HepG2 (cell line): ENCODE measurements around the gene STX8. TPM values are rescaled to one million over a fixed set of nuclear protein-coding genes. Genes with fewer than 3 reads are reported as not detected.

Source experiments
- ATAC-seq: fragments of 200-7000 bp; cut with Tn5 transposase; 3 replicates; pipeline ENCODE4 v1.9.1; 2020; ENCODE audit warnings: mild to moderate bottlenecking, moderate library complexity
- BruUV-seq: library from RNA; stranded (reverse); fragments of 400-500 nt; replicated peaks from 2 replicates; lab custom pipeline; 2021; lab: Mats Ljungman, UMichigan
- CTCF ChIA-PET: fragments of 300-600 bp; formaldehyde crosslinking; extraction: SDS; loops from one replicate; lab custom pipeline; 2021; ENCODE audit warnings: low total read pairs, inconsistent platforms, low intra/inter-chr PET ratio; lab: Yijun Ruan, JAX
- POLR2A ChIA-PET: fragments of 350-600 bp; sonication (Branson Sonifier 250); formaldehyde crosslinking; loops from one replicate; lab custom pipeline; 2020; ENCODE audit warnings: antibody characterized with exemption, inconsistent platforms; lab: Yijun Ruan, JAX
- DNase-seq: peaks from one replicate; pipeline ENCODE4 v3.0.0-alpha.2; 2015; ENCODE audit warnings: low spot score
- FAIRE-seq: peaks from 3 replicates; lab custom pipeline; 2011; peaks lifted over from hg19 to GRCh38; lab: Jason Lieb, UNC
- H2AFZ ChIP-seq: one replicate; pipeline ENCODE4 v1.6.1; 2011; ENCODE audit warnings: low read length, inconsistent platforms
- H3K27ac ChIP-seq: fragments of 300-600 bp; 3 replicates; pipeline ENCODE4 v1.8.0; 2011; ENCODE audit warnings: mixed run types, mild to moderate bottlenecking, mixed read lengths, low read length, inconsistent platforms; ENCODE audit not compliant: insufficient read depth; ENCODE audit errors: extremely low read length
- H3K27me3 ChIP-seq, 2 experiments: fragments of 200-600 bp in 1 of 2; 2 replicates in 1 of 2; 3 replicates in 1 of 2; pipeline versions ENCODE4 v1.6.0 to v1.8.0; 2011; ENCODE audit warnings: low read length in 2 of 2, mild to moderate bottlenecking in 2 of 2, moderate library complexity in 2 of 2, inconsistent platforms in 1 of 2; ENCODE audit not compliant: insufficient read depth in 2 of 2, control insufficient read depth in 1 of 2
- H3K36me3 ChIP-seq, 2 experiments: fragments of 200-600 bp in 1 of 2; replicated peaks in 1 of 2; 2 replicates in 1 of 2; 3 replicates in 1 of 2; pipeline versions ENCODE4 v1.5.1 to v1.8.0; 2011; ENCODE audit warnings: low read length in 2 of 2, inconsistent platforms in 1 of 2; ENCODE audit not compliant: insufficient read depth in 2 of 2, control insufficient read depth in 1 of 2
- H3K4me1 ChIP-seq: 2 replicates; pipeline ENCODE4 v1.5.1; 2012; ENCODE audit warnings: low read length, inconsistent platforms; ENCODE audit not compliant: insufficient read depth
- H3K4me2 ChIP-seq: 2 replicates; pipeline ENCODE4 v1.6.0; 2011; ENCODE audit warnings: low read depth, low read length, inconsistent platforms
- H3K4me3 ChIP-seq, 3 experiments: fragments of 200-600 bp in 1 of 3; sonication (generic), shearing (Covaris generic) in 1 of 3; replicated peaks in 1 of 3; 2 replicates each; pipeline ENCODE4 v1.5.1; 2011 to 2016; ENCODE audit warnings: low read length in 3 of 3, inconsistent platforms in 2 of 3, low read depth in 2 of 3, mild to moderate bottlenecking in 2 of 3, control low read depth in 1 of 3, mixed read lengths in 1 of 3; ENCODE audit not compliant: insufficient read depth in 1 of 3
- H3K79me2 ChIP-seq: one replicate; pipeline ENCODE4 v1.6.1; 2011; ENCODE audit warnings: low read length, inconsistent platforms; ENCODE audit not compliant: insufficient read depth
- H3K9ac ChIP-seq: 2 replicates; pipeline ENCODE4 v1.6.0; 2011; ENCODE audit warnings: mild to moderate bottlenecking, low read depth, low read length, inconsistent platforms; ENCODE audit not compliant: insufficient read depth
- H3K9me3 ChIP-seq: 2 replicates; pipeline ENCODE4 v1.5.1; 2012; ENCODE audit warnings: mild to moderate bottlenecking, low read length
- H4K20me1 ChIP-seq: 2 replicates; pipeline ENCODE4 v1.6.0; 2011; ENCODE audit warnings: inconsistent platforms, mild to moderate bottlenecking, low read length, moderate library complexity; ENCODE audit not compliant: insufficient read depth
- CC2D1A ChIP-seq: sonication (generic); formaldehyde crosslinking; IDR thresholded peaks from 2 replicates; pipeline ENCODE4 v1.8.1; 2023; ENCODE audit warnings: mild to moderate bottlenecking, missing genetic modification reagents
- ELF4 ChIP-seq: sonication (generic); formaldehyde crosslinking; IDR thresholded peaks from 2 replicates; pipeline ENCODE4 v1.5.0; 2020; ENCODE audit warnings: missing genetic modification reagents, mild to moderate bottlenecking, moderate library complexity, borderline replicate concordance
- FOXK2 ChIP-seq: fragments of 450-650 bp; IDR thresholded peaks from 2 replicates; pipeline ENCODE4 v1.6.1; 2016
- HCFC1 ChIP-seq: fragments of 150-350 bp; IDR thresholded peaks from 2 replicates; pipeline ENCODE4 v1.6.1; 2014; ENCODE audit warnings: low read depth, low read length
- POGZ ChIP-seq: sonication (generic); formaldehyde crosslinking; IDR thresholded peaks from 2 replicates; pipeline ENCODE4 v1.4.0; 2020; ENCODE audit warnings: mild to moderate bottlenecking, missing genetic modification reagents
- RFX5 ChIP-seq: IDR thresholded peaks from 2 replicates; pipeline ENCODE4 v1.6.1; 2011; ENCODE audit warnings: low read depth, low read length, improper control_type of control experiment
- SALL2 ChIP-seq: sonication (generic); formaldehyde crosslinking; IDR thresholded peaks from 2 replicates; pipeline ENCODE4 v1.8.1; 2023; ENCODE audit warnings: mild to moderate bottlenecking, missing genetic modification reagents, inconsistent platforms
- ZNF530 ChIP-seq: sonication (generic); formaldehyde crosslinking; IDR thresholded peaks from 2 replicates; pipeline ENCODE4 v1.5.0; 2020; ENCODE audit warnings: low read depth, mild to moderate bottlenecking, missing genetic modification reagents
- ZNF564 ChIP-seq: sonication (generic); formaldehyde crosslinking; IDR thresholded peaks from 2 replicates; pipeline ENCODE4 v1.8.1; 2023; ENCODE audit warnings: mild to moderate bottlenecking, missing genetic modification reagents
- ZNF629 ChIP-seq: sonication (generic); formaldehyde crosslinking; conservative IDR thresholded peaks from 2 replicates; pipeline ENCODE4 v1.5.0; 2020; ENCODE audit warnings: missing genetic modification reagents
- WGBS: methylation state at CpG from one replicate; pipeline ENCODE4 v1.1.6; 2017; ENCODE audit warnings: low lambda C conversion rate; 5-methylcytosine and 5-hydroxymethylcytosine counted together
- in situ Hi-C: cut with HindIII; loops from 2 replicates; pipeline ENCODE4 v1.10.0; 2017; ENCODE audit warnings: low pct_unique_long_range_greater_than_20kb; ENCODE audit not compliant: extremely low pct_ligation_motif_present
- intact Hi-C: fragments of 100-400 bp; cut with micrococcal nuclease; formaldehyde crosslinking; loops from one replicate; pipeline ENCODE4 v1.10.0; 2022; ENCODE audit not compliant: unreplicated experiment
- polyA plus RNA-seq, 8 experiments: library from polyadenylated mRNA; depleted of rRNA in 3 of 8; stranded (reverse) in 7 of 8; unstranded in 1 of 8; fragments of >200 nt; fragmentation: Illumina TruSeq in 4 of 8; extraction: Trizol in 4 of 8; gene quantifications; 2 replicates each; pipeline versions ENCODE4 v1.2.1 to v1.2.3, GENCODE V29; 2011 to 2016; ENCODE audit warnings: low read depth in 4 of 8, missing spikeins in 1 of 8, mixed read lengths in 1 of 8; ENCODE audit not compliant: insufficient read depth in 1 of 8
- total RNA-seq, 5 experiments: library from RNA; depleted of rRNA; stranded (reverse); fragments of >200 nt; fragmentation: Illumina TruSeq; extraction: Trizol; gene quantifications; 2 replicates each; pipeline ENCODE4 v1.2.3, GENCODE V29; 2016; ENCODE audit warnings: low read depth in 1 of 5
- TF ChIP-seq, protein P1 (sequence below): sonication (generic); formaldehyde crosslinking; IDR thresholded peaks from 2 replicates; pipeline ENCODE4 v1.9.0; 2021; ENCODE audit warnings: missing genetic modification reagents, borderline replicate concordance
- TF ChIP-seq, protein P2 (sequence below): IDR thresholded peaks from 2 replicates; pipeline ENCODE4 v1.6.1; 2016; ENCODE audit warnings: low read depth
- TF ChIP-seq, protein P3 (sequence below): IDR thresholded peaks from 2 replicates; pipeline ENCODE4 v1.6.1; 2016; ENCODE audit warnings: mild to moderate bottlenecking

Gene STX8
- total and polyA plus RNA-seq, 2 of the 13 experiments (the other 11 are each of a cell fraction or from before 2014, with no cell fraction given) = 36.4 to 53.6 TPM

DNA sequence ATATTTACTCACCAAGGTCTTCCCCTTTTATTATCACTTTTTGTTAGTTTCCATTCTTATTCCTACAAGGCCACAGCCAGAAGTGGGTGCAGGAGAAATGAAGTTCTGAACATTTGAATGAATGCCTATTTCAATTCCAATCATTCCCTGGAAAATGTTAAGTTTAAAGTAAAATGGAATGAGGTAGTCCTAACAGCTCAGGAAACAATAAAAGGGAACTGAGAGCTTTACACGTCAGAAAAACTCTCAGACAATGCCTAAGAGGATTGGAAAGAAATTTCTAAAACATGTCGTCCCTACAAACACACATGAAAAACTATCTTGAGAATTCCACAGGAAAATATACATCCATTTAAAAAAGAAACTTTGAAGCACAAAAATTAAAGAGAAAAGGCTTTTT is 238.8 kb downstream of the STX8 start (continued):
- TF ChIP-seq ELF4 (CRISPR knock-in tag) = no peak
- no peak for TF ChIP-seq POGZ
- no peak for TF ChIP-seq SALL2 (CRISPR knock-in tag)
- TF ChIP-seq, protein P1, sequence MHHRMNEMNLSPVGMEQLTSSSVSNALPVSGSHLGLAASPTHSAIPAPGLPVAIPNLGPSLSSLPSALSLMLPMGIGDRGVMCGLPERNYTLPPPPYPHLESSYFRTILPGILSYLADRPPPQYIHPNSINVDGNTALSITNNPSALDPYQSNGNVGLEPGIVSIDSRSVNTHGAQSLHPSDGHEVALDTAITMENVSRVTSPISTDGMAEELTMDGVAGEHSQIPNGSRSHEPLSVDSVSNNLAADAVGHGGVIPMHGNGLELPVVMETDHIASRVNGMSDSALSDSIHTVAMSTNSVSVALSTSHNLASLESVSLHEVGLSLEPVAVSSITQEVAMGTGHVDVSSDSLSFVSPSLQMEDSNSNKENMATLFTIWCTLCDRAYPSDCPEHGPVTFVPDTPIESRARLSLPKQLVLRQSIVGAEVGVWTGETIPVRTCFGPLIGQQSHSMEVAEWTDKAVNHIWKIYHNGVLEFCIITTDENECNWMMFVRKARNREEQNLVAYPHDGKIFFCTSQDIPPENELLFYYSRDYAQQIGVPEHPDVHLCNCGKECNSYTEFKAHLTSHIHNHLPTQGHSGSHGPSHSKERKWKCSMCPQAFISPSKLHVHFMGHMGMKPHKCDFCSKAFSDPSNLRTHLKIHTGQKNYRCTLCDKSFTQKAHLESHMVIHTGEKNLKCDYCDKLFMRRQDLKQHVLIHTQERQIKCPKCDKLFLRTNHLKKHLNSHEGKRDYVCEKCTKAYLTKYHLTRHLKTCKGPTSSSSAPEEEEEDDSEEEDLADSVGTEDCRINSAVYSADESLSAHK = no peak

DNA sequence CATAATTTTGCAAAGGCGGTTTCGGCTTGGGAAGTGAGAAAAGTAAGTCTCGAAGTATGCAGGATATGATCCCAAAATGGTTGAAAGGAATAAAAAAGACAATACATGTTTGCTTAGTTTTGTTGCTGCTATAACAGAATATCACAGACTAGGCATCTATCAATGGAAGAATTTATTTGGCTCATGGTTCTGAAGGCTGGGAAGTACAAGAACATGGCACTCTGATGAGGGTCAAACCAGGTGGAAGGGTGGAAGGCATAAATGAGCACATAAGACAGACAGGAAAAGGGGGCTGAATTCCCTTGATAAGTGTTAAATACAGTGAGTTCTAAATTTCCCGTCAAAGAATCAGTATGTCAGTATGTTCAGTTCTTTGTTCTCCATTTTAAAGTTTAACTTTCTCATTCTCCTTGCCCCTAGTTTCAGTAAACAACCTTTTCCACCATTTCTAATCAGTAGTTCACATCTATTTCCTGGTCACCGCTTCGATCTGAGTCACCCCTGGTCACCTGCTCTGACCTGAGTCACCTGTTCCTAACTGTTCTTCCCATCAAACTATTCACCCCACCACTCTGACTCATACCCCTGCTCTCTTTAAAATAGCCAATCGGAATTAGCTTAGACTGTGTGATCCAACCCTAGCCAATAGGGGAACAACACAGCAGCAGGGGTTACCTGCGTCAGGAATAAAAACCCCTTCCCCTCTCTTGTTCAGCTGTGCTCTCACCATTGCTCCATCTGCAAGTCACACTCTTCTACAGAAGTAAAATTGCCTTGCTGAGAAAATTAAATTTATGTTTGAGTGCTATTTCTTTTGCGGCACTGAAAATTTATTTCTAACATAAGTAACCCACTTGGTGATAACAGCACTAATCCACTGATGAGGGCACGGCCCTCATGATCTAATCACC is 240.8 kb downstream of the STX8 start:
- 81% methylated on average over 10 of the region's 10 CpGs for WGBS
- Histone ChIP-seq H3K36me3 (no peaks in the 10 kb centered on the region), H3K4me3 (no peak overlapping the region), H3K27ac (no peak overlapping the region), H2AFZ (no peak overlapping the region), H3K79me2 (no peaks in the 10 kb centered on the region), H4K20me1 (no peaks in the 10 kb centered on the region), H3K4me1 (peaks cover 6% of the 10 kb centered on the region), H3K27me3 (no peaks in the 10 kb centered on the region), H3K9me3 (peaks cover 15% of the 10 kb centered on the region), H3K9ac (no peak overlapping the region), H3K4me2 (no peak overlapping the region)
- no peak for FAIRE-seq
- in situ Hi-C loops (no loop called here), intact Hi-C loops (no loop called here)
- DNase-seq = no peak
- CTCF ChIA-PET = no interaction called here
- no peak for ATAC-seq
- POLR2A ChIA-PET = no interaction called here
- BruUV-seq = no TSS peak
- TF ChIP-seq HCFC1 = no peak
- TF ChIP-seq, protein P2, sequence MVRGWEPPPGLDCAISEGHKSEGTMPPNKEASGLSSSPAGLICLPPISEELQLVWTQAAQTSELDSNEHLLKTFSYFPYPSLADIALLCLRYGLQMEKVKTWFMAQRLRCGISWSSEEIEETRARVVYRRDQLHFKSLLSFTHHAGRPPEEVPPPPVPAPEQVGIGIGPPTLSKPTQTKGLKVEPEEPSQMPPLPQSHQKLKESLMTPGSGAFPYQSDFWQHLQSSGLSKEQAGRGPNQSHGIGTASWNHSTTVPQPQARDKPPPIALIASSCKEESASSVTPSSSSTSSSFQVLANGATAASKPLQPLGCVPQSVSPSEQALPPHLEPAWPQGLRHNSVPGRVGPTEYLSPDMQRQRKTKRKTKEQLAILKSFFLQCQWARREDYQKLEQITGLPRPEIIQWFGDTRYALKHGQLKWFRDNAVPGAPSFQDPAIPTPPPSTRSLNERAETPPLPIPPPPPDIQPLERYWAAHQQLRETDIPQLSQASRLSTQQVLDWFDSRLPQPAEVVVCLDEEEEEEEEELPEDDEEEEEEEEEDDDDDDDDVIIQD (CRISPR knock-in tag) = peak; percentile 77; the same call in 1 of the 2 replicates
- no peak for TF ChIP-seq CC2D1A (CRISPR knock-in tag)
- TF ChIP-seq ZNF629 (CRISPR knock-in tag) = no peak
- no peak for TF ChIP-seq FOXK2
- TF ChIP-seq ZNF530 = no peak
- TF ChIP-seq ZNF564 = peak; percentile 95; the same call in 1 of the 2 replicates
- TF ChIP-seq RFX5 = no peak
- TF ChIP-seq, protein P3, sequence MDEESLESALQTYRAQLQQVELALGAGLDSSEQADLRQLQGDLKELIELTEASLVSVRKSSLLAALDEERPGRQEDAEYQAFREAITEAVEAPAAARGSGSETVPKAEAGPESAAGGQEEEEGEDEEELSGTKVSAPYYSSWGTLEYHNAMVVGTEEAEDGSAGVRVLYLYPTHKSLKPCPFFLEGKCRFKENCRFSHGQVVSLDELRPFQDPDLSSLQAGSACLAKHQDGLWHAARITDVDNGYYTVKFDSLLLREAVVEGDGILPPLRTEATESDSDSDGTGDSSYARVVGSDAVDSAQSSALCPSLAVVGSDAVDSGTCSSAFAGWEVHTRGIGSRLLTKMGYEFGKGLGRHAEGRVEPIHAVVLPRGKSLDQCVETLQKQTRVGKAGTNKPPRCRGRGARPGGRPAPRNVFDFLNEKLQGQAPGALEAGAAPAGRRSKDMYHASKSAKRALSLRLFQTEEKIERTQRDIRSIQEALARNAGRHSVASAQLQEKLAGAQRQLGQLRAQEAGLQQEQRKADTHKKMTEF (CRISPR knock-in tag) = no peak
